Left forelimb (tissue), 1 donor: ENCODE results near the gene WNT9A.
"Not testable (repeated sequence)": the region's sequence is repeated elsewhere in the genome, so short reads cannot be mapped to it uniquely, and the experiment has no call there.

Experiments
- DNase-seq: peaks from one replicate; pipeline ENCODE4 v3.0.0-alpha.2; 2018; ENCODE audit warnings: low spot score

Gene WNT9A

GRCh38 chr1:227910511-227911153 lies 37.1 kb downstream of the WNT9A start:
- DNase-seq = no peak

- DNase-seq = not testable (repeated sequence)
These were observed 37.8 kb downstream of the WNT9A start for GRCh38 chr1:227909923-227910328.

DNA sequence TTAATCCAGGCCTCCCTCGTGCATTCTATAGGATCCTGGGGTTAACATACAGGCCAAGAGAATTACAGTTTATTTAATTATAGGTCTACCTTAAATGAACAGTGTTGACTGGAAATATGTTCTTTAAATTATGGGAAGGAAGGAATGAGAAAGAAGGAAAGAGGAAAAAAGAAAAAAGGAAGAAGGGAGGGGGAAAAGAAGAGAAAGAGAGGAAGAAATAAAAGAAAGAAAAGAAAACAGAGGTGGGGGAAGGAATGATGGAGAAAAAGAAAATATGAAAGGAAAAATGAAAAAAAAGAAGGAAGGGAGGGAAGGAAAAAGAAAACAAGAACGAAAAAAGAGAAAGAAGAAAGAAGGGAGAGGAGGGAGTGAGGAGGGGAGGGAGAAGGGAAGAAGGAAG lies 38.5 kb downstream of the WNT9A start:
- no peak for DNase-seq

- DNase-seq = no peak
These were observed 39.4 kb downstream of the WNT9A start for GRCh38 chr1:227908359-227908758.

DNA sequence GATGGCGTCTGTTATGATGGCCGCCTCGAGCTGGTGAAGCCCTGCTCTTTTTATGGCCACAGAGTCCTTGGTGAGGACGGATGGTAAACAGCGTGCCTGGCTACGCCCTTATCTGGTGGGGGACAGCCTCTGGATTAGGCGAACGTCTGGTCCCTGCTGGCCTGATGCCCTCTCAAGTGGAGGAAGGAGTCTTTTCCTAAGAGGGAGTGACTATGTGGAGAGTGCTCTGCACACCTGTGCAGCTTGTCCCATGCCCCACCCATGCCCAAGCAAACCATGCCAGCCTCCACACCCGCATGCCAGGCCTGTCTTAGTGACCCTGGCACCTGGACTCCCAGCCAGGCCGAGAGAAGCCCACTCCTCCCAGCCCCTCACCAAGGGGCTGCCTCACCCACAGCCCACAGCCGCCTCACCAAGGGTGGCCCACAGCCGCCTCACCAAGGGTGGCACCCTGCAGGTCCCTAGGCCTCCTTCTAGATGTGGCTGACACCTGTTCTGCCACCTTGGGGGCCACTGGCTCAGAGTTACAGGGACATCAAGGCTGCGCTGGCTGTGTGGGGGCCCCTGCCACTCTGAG lies 40.2 kb downstream of the WNT9A start:
- DNase-seq = no peak

- no peak for DNase-seq
These were observed 41.1 kb downstream of the WNT9A start for GRCh38 chr1:227906550-227907071.

GRCh38 chr1:227905573-227906487 lies 41.9 kb downstream of the WNT9A start:
- DNase-seq = no peak

DNA sequence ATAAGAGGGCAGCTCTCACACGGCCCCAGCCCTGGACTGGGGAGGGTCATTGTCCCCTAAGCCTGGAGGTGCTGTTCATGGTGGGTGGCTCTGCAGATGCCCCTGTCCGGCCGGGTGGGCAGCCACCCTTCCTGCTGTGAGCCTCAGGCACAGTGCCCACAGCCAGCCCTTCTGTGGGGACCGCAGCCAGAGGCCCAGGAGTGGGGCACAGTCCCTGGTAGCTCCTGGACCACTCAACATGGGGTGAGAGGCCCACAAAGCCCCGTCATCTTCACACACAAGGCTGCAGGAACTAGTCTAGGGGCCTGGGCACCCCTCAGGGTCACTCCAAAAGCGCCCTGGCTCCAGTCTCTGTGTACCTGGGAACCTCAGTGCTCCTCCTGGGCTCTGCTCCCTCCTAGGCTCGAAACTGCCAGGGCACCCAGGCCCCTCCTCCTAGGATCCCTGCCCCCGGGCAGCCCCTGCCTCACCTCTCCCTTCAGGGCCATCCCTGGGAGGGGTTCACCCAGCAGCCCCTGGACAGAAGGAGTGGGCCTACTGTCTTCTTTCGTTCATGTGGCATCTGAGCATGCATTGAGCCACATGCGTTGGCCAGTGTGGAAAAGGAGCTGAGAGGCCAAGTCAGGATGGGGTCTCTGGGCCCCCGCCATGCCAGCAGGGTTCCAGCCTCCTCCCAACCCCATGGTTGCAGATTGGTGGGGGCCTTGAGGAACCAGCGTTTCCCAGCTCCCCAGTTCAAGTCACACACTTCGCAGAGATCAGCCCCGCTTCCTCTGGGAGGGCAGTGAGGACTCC lies 43.0 kb downstream of the WNT9A start:
- DNase-seq = no peak

DNA sequence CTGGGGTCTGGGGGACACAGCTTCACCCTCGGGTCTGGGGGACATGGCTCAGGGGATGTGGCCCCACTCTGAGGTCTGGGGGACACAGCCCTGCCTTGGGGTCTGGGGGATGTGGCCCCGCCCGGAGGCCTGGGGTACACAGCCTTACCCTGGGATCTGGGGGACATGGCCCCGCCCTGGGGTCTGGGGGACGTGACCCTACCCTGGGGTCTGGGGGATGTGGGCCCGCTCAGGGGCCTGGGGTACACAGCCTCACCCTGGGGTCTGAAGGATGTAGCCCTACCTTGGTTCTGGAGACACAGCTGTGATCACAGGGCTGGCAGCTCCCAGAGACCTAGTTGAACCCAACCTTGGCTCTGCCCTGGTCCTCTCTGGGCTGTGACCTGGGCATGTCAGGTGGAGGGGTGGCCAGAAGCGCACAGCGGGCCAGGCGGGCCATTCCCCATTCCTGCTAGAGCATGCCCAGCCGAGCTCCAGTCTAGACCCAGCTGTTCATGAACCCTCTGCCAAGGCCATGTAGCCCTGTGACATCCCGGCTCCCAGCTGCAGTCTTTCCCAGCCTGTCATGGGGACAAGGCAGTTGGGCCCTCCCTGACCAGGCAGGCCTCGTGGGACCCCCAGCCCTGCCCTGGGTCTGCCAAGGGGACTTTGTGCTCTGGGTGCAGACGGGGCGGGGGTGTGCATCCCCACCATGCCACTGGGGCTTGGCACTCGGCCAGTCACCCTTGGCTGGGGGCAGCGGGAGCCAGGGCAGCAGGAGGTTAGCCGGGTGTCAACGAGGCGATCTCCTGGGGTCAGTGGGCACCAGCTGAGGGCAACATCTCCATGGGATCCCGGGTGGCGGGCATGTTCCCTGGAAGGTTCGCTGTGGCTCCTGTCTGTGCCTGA lies 43.9 kb downstream of the WNT9A start:
- no peak for DNase-seq

DNA sequence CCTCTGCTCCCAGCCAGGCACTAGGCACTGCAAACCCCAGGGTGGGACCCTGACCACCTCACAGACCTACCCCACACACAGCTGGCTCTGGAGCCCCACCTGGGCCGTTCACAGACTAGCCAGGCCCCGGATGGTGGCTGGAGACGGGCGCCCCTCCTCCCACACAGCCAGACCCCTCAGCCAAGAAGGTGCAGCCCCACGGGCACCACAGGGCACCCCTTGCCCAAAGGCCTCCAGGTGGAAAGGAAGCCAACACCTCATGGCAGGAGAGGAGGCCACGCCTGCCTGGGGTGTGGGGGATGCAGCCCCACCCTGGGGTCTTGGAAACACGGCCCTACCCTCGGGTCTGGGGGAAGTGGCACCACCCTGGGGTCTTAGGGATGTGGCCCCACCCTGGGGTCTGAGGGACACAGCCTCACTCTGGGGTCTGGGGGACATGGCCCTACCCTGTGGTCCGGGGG lies 44.6 kb downstream of the WNT9A start:
- DNase-seq = no peak

- no peak for DNase-seq
These were observed 45.1 kb downstream of the WNT9A start for GRCh38 chr1:227902641-227902990.

DNA sequence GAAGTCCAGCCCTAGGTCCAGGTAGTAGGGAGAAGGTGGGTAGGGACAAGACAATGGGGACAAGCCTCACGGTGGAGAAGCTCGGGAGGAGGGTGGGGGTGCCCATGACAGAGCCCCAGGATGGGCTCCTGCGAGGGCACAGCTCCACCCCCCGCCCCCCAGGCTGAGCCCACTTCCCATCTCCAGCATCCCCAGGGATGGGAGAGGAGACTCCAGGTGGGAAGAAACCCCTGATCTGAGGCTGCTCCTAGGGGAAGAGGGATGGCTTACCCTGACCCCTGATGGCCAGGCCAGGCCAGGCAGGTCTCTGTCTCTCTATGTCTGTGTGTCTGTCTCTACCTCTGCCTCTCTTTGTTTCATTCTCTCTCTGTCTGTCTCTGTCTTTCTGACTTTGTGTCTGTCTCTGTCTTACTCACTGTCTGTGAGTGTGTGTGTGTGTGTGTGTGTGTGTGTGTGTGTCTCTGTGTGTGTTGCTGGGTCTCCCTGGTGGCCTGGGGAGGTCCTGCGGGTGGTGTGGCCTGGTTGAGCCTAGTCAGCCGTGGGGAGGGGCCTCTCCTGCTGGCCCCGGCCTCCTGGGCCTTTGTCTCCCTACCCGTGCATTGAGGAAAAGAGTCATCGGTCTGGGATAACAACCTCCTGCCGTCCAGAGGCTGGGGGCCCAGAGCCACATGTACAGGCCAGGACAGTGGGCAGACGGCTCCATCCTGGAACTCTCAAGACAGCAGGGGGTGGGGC lies 45.7 kb downstream of the WNT9A start:
- no peak for DNase-seq

DNA sequence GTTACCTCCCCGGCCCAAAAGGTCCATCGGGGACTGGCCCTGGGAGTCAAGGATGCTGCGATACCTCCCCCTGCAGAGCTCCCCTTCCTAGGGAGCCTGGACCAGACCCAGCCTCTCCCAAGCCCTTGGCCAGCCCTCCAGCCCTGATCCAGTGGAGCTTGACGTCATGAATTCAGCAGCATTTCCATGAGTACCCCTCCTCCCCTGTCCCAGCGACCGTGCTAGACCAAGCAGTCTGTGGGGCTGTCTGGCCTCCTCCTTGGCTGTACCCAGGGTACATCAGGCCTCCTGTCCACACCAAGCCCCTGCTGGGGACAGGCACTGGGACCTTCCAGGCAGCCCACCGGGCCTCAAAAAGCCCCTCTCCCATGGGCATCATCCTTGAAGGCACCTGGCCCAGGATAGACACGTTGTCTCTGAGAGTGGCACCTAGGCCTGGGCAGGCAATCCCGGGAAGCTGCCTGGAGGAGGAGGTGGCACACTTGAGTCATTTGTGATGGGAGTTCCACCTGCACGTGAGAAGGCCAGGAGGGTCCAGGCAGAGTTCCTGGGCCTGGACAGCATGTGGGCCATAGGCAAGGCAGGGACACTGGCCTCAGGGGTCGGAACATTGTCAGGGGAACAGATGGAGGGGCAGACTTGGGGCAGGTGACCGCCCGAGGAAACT lies 46.4 kb downstream of the WNT9A start:
- DNase-seq = peak; percentile 63

- DNase-seq = peak; percentile 53
These were observed 47.1 kb downstream of the WNT9A start for GRCh38 chr1:227900571-227901051.

DNA sequence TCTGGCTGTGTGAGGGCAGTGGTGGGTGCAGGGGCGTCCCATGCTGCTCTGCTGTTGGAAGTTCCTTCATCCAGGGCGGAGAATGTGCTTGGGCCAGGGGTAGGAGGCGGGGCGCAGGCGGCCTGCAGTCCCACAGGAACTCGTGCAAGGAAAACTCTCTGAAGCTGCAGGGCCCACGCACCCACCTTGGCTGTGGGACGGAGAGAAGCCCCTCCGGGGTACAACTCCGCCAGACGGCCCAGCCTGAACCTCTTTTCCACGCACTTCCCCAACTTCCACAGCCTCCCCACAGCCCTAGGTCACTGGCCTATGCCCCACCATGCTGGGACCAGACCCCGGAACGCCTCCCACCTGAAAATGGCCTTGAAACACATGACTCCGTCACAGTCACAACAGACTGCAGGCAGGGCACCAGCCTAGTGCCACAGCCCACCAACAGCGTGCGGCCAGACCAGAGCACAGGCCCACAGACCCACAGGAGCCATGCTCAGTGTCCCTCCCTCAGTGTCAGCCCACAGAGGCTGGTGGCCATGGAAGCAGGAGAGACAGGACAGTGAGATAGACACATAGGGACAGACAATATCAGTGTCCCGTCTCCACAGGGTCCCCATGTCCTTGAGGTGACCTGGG lies 47.8 kb downstream of the WNT9A start:
- peak; percentile 47 for DNase-seq

DNA sequence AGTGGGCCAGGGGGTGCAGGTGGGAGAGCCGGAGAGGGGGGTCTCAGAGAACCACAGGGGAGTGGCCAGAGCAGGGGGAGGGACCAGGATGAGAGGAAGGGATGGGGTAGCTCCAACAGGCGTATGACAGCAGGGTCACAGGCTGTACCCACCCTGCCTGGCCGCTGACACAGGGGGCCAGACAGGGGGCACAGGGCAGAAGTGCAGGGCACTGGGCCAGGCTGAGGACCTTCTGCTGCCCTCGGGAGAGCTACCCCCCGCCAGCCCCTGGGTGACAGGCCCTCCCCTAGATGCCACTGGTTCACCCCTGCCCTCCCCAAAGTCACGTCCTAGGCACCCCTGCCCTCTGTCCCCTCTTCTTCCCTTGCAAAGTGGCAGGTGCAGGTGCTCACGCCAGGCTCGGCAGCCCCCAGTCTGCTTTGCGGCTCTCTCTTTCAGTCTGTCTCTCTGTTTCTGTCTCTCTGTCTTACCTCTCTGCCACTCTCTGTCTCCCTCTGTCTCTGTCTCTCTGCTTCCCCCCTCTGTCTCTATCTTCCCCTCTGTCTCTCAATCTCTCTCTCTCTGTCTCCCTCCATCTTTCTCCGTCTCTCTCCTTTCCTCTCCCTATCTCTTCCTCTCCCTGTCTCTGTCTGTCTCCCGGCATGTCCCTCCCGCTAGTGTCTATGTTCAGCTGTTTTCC lies 48.5 kb downstream of the WNT9A start:
- DNase-seq = peak; percentile 53

- peak; percentile 54 for DNase-seq
These were observed 49.1 kb downstream of the WNT9A start for GRCh38 chr1:227898502-227899140.
